PFSK-1 (cell line): ENCODE measurements around the gene SATB1.

ENCODE experiments used
- POLR2AphosphoS5 ChIP-seq: IDR thresholded peaks from 2 replicates; pipeline ENCODE4 v1.6.1; 2012; ENCODE audit warnings: low read depth, mild to moderate bottlenecking, control low read depth, low read length, moderate library complexity
- SIN3A ChIP-seq: IDR thresholded peaks from 2 replicates; pipeline ENCODE4 v1.6.1; 2012; ENCODE audit warnings: mild to moderate bottlenecking, low read length, moderate library complexity, borderline replicate concordance; ENCODE audit not compliant: insufficient read depth
- TAF1 ChIP-seq: IDR thresholded peaks from 2 replicates; pipeline ENCODE4 v1.6.1; 2012; ENCODE audit warnings: low read length, control low read depth, borderline replicate concordance; ENCODE audit not compliant: insufficient read depth
- TF ChIP-seq, protein P1 (sequence below), 2 experiments: IDR thresholded peaks; 2 replicates each; pipeline versions ENCODE4 v1.6.1 to v1.8.0; 2011 to 2012; ENCODE audit warnings: low read depth in 2 of 2, low read length in 2 of 2, control low read depth in 1 of 2, inconsistent platforms in 1 of 2, mild to moderate bottlenecking in 1 of 2, moderate library complexity in 1 of 2; ENCODE audit not compliant: insufficient read depth in 1 of 2

DNA sequence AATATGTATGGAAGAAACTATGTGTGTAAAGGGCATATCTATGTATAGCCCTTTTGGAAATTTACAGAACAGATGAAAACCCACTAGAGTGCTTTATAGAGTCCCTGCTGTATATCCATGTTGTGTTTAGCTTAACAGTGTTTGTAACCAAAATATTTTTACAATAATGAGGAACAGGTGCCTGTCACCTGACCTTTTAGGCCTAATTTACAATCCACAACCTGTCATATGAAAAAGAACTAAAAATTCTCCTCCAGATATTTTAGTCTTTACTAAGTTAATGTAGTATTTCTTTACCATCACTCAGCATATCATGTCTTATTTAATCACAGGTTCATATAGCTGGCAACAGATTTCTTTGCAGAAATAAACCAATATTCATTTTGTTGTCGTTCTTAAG, 16.4 kb upstream of the SATB1 start:
- TF ChIP-seq POLR2AphosphoS5 (no peak), SIN3A (no peak), TAF1 (no peak)
- TF ChIP-seq, protein P1, sequence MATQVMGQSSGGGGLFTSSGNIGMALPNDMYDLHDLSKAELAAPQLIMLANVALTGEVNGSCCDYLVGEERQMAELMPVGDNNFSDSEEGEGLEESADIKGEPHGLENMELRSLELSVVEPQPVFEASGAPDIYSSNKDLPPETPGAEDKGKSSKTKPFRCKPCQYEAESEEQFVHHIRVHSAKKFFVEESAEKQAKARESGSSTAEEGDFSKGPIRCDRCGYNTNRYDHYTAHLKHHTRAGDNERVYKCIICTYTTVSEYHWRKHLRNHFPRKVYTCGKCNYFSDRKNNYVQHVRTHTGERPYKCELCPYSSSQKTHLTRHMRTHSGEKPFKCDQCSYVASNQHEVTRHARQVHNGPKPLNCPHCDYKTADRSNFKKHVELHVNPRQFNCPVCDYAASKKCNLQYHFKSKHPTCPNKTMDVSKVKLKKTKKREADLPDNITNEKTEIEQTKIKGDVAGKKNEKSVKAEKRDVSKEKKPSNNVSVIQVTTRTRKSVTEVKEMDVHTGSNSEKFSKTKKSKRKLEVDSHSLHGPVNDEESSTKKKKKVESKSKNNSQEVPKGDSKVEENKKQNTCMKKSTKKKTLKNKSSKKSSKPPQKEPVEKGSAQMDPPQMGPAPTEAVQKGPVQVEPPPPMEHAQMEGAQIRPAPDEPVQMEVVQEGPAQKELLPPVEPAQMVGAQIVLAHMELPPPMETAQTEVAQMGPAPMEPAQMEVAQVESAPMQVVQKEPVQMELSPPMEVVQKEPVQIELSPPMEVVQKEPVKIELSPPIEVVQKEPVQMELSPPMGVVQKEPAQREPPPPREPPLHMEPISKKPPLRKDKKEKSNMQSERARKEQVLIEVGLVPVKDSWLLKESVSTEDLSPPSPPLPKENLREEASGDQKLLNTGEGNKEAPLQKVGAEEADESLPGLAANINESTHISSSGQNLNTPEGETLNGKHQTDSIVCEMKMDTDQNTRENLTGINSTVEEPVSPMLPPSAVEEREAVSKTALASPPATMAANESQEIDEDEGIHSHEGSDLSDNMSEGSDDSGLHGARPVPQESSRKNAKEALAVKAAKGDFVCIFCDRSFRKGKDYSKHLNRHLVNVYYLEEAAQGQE (IDR thresholded peaks at IDR 0.05; ENCODE audit: insufficient read depth in 1 of 2, low read depth in 2 of 2, low read length in 2 of 2): no peak
